ENCODE data around the gene COL8A2.

COL8A2 gene

GRCh38 chr1:36134505-36135329, 9.7 kb upstream of the COL8A2 start:
- peak; percentile 17 for DNase-seq

- no peak for DNase-seq
Measured at GRCh38 chr1:36134031-36134430, 9.0 kb upstream of the COL8A2 start.

DNA sequence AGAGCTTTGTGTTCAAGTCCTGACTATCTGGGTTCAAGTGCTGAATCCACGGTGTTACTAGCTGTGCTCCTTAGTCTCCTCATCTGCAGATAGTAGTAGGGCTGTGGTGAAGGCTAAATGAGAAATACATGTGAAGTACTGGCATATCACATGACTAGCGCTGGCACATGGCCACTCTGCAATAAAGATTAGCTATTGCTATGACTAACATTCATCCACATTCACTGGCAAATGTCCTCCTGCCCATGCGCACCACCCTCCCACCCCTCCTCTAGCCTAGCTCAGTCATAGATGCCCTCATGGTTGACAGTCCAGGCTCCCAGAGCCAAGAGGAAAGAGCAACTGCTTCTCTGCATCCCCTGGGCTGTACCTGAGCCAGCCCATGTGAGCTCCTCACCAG, 8.5 kb upstream of the COL8A2 start:
- no peak for DNase-seq

DNA sequence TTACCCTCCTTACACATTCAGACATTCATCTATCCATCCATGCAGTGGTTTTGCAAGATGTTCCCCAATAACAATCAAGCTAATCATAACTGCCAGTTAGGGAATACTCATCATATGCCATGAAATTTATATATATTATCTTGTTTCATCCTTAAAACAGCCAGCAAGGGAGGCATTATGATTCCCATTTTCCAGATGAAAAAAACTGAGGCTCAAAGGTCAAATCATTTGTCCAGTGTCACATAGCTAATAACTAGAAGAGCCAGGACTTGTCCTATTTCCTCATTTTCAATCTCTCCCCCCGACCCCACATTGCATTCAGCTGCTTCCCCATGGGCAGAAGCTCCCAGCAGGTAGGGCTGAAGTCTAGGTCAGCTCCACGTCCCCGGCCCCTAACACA, 7.0 kb upstream of the COL8A2 start:
- DNase-seq = no peak

GRCh38 chr1:36128905-36129206, 3.8 kb upstream of the COL8A2 start:
- DNase-seq = no peak

- no peak for DNase-seq
Measured at GRCh38 chr1:36128126-36128904, 3.3 kb upstream of the COL8A2 start.

DNA sequence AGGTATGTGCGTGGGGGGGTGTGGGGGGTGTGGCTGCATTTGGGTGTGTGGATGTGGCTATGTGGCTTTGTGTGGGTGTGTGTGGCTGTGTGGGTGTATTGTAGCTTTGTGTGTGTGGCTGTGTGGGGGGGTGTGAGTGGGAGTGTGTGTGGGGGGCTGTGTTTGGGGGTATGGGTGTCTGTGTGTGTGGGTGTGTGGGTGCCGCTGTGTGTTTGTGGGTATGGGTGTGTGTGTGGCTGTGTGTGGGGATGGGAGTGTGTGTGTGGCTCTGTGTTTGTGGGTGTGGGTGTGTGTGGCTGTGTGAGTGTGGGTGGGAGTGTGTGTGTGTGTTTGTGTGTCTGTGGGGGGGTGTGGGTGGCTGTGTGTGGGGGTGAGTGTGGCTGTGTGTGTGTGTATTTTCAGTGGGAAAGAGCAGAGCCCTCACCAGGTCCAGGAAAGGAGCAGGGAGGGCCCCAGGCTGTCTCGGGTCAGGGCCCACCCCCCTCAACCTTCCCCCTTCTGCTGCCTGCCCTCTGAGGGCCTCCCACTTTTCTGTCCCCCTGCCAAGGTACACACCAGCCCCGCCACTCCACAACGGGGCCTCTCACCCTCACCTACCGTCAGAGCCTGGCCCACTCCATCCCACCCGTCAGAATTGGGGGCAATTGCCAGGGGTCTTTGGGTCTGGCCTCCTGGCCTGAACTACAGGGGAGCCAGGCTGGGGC, 1.9 kb upstream of the COL8A2 start:
- no peak for DNase-seq

DNA sequence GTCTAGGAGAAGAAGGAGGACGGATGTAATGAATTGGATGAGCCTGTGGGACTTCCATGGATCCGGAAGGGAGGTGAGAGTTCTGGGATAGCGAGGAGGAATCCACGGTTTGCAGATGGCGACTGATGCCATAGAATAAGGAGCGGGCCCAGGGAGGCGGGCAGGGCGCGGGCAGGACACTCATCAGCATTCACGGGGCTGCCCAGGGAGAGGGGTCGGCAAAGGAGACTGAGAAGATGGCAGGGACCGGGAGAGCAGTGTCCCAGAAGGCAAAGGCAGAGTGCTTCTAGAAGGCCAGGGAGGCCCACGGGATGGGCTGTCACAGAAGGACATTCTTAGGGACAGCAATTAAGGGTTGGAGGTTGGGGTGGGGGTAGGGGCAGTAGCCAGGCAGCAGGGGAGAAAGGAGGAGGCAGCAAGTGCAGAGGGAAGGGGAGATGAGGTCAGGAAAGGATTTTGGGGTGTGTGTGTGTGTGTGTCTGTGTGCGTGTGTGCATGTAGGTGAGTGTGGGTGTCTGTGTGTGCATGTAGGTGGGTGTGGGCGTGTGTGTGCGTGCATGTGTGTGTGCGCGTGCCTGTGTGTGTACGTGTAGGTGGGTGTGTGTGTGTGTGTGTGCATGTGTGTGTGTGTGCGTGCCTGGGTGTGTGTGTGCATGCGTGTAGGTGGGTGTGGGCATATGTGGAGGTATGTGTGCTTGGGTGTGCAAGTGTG, 1.1 kb upstream of the COL8A2 start:
- no peak for DNase-seq

GRCh38 chr1:36124404-36125128, 456 bp downstream of the COL8A2 start:
- DNase-seq = no peak

DNA sequence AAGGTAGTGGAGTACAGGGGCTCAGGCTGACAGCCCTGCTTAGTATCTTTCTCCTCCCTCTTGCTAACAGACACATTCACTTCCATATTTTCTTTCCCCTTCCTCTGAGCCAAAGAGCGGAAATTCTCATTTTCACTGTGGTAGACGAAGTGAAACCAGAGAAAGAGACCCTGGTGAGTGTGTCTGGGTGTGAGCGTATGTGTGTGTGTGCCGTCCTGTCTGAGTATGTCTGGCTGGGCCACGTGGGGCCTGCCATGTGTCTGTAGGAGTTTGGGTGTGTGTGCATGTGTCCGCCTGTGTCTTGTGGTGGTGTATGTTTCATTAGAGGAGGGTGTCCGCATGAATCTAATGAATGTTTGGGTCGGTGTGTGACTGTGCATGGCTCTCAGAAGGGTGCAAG, 1.7 kb downstream of the COL8A2 start:
- DNase-seq = no peak

DNA sequence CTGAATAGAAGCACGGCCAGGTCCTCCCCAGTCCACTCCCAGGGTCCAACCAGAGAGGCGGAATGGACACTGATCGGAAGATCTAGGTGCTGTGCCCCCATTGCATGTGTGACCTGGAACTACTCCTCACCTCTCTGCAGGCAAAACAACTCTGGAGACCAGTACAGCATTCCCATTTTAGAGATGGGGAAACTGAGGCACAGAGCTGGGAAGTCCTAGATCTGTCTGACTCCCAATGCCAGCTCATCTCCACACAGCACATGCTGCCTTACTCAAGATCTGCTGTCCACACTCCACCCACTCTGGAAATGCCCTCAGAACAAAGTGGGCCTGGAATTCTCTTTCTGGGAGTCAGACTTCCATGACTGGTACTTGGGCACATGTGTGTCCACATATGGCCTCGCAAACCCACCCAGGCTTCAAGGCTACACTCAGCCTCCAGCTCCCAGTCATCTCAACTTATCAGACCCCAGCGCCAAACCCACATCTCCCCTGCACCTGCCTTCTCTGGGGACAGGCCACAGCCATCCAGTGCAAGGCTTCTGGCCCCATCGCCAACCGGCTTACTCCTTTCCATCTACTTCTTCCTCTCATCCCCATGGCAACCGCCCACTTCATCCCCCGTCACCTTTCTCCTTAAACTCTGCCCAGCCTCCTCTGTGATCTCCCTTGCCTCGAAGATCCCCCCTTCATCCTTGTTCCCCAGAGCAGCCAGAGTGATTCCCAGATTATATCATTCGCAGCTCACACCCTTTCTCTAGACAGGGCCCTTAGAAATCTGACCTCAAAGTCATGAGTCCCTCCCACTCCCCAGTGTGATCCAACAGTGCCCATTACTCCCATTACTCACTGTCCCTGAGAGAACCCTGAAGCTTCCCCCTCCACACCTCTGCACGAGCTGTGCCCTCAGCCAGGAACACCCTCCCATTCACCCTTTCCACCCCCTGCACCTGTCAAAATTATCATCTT, 2.7 kb downstream of the COL8A2 start:
- DNase-seq = no peak

DNA sequence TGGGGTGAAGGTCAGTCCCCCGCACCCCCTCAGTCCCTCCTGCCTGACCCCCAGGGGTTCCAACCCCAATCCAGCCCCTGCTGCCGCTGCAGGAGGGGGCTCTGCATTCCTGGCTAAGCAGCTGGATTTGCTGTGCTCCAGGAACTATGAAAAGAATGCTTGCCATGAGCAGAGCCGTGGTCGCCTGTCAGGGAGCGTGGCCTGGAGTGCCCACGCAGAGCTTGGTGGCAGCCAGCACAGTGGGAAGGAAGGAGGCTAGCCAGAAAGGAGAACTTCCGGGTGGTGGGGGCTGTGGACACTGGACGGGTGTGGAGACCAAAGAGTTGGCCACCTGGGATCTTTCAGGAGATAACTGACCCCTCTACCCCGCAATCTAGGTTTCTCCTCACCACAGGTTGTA, 5.6 kb downstream of the COL8A2 start:
- no peak for DNase-seq

- no peak for DNase-seq
Measured at GRCh38 chr1:36118447-36119204, 6.4 kb downstream of the COL8A2 start.

- no peak for DNase-seq
Measured at GRCh38 chr1:36116901-36117300, 8.1 kb downstream of the COL8A2 start.

- no peak for DNase-seq
Measured at GRCh38 chr1:36115931-36116330, 9.1 kb downstream of the COL8A2 start.

- no peak for DNase-seq
Measured at GRCh38 chr1:36115200-36115669, 9.8 kb downstream of the COL8A2 start.

GRCh38 chr1:36114371-36114770, 10.7 kb downstream of the COL8A2 start:
- DNase-seq = no peak

DNA sequence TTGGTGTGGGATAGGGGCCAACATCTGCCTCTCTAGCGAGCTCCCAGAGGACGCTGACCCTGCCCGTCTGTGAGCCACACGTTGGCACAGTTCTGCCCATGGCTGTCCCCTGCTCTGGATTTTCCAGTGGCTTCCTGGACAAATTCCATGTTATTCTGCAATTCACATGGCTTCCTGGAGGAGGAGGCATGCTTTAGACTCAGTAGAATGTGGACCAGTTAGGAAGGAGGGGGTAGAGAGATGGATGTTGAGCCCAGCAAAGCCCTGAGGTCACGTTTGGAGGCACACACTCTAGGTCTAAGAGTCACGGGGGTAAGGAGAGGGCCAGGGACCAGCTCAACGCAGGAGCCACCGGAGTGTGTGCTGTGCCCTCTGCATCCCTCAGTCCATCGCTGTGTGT, 12.2 kb downstream of the COL8A2 start:
- DNase-seq = no peak

- DNase-seq = no peak
Measured at GRCh38 chr1:36111151-36111550, 13.9 kb downstream of the COL8A2 start.

GRCh38 chr1:36109041-36109679, 15.9 kb downstream of the COL8A2 start:
- no peak for DNase-seq
